Fibroblast of the aortic adventitia (primary cell): ENCODE measurements around the gene IARS1. TPM values are rescaled to one million over a fixed set of nuclear protein-coding genes. Genes with fewer than 3 reads are reported as not detected.
A peak's percentile ranks its signal among the peaks of the same experiment; 100 is the strongest.

Experiments
- DNase-seq: peaks from one replicate; pipeline ENCODE4 v3.0.0-alpha.2; 2010; ENCODE audit warnings: low read depth
- H3K4me3 ChIP-seq: 2 replicates; pipeline ENCODE4 v1.5.1; 2011; ENCODE audit warnings: low read depth, mild to moderate bottlenecking, control low read depth, low read length, moderate library complexity
- total RNA-seq: library from RNA; depleted of rRNA; stranded (reverse); fragments of >200 nt; gene quantifications from 2 replicates; pipeline ENCODE4 v1.2.3, GENCODE V29; 2012; ENCODE audit warnings: low replicate concordance
- TF ChIP-seq, protein P1 (sequence below): IDR thresholded peaks from 2 replicates; pipeline ENCODE4 v1.5.1; 2011; ENCODE audit warnings: mild to moderate bottlenecking, low read length, control low read depth, inconsistent platforms; ENCODE audit not compliant: insufficient read depth

IARS1 gene
- total RNA-seq, 1 donor, result 482 TPM

DNA sequence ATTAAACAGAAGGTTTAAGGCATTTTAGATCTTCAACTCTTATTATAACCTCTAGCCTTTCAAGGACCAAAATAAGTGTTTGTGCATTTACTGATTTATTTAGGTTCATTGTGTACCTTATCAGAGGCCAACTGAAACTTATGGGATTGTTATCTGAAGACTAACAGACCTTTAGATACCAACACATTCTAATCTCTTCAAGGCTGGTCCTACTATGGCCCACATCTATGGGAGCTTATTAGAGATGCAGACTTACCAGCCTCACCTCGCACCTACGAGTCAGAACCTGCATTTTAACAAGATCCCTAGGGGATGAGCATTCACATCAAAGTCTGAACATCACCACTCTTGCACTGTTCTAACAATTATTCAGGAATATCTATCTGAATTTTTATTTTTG lies 1.9 kb downstream of the IARS1 start:
- TF ChIP-seq, protein P1, sequence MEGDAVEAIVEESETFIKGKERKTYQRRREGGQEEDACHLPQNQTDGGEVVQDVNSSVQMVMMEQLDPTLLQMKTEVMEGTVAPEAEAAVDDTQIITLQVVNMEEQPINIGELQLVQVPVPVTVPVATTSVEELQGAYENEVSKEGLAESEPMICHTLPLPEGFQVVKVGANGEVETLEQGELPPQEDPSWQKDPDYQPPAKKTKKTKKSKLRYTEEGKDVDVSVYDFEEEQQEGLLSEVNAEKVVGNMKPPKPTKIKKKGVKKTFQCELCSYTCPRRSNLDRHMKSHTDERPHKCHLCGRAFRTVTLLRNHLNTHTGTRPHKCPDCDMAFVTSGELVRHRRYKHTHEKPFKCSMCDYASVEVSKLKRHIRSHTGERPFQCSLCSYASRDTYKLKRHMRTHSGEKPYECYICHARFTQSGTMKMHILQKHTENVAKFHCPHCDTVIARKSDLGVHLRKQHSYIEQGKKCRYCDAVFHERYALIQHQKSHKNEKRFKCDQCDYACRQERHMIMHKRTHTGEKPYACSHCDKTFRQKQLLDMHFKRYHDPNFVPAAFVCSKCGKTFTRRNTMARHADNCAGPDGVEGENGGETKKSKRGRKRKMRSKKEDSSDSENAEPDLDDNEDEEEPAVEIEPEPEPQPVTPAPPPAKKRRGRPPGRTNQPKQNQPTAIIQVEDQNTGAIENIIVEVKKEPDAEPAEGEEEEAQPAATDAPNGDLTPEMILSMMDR, result no peak
- peak overlapping the region; percentile 90 for H3K4me3 ChIP-seq

DNA sequence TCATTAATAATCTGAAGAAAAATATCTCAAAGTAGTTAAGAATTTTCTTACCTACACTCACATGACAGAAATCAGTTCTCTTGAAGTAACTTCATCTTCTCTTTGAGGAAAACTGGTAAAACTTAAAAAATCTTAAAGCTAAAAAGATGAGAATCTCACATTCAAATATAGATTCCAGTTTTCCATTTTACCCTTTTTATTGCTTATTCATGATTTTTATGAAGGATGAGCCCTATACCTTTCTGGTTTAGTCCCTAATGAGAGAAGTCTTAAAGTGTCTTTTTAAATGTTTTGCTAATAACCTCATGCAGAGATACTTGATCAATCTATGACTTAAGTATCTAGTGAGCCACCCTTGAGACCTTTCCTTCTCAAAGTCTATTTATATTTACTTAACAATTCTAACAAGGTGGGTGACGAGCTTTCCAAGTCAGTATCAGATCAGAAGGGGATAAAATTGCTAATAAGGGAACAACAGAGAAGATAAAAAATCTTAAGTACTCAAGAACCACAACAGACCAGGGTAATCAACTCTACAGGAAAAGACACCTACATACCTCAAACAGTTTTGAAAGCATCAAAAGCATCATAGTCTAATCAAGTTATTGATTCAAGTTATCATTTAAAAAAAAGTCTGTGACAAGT lies 2.6 kb downstream of the IARS1 start:
- DNase-seq, result no peak
- TF ChIP-seq, protein P1, result no peak
- H3K4me3 ChIP-seq, result peak overlapping the region; percentile 36

More for the DNA sequence above, 1.9 kb downstream of the IARS1 start:
- DNase-seq, result no peak

DNA sequence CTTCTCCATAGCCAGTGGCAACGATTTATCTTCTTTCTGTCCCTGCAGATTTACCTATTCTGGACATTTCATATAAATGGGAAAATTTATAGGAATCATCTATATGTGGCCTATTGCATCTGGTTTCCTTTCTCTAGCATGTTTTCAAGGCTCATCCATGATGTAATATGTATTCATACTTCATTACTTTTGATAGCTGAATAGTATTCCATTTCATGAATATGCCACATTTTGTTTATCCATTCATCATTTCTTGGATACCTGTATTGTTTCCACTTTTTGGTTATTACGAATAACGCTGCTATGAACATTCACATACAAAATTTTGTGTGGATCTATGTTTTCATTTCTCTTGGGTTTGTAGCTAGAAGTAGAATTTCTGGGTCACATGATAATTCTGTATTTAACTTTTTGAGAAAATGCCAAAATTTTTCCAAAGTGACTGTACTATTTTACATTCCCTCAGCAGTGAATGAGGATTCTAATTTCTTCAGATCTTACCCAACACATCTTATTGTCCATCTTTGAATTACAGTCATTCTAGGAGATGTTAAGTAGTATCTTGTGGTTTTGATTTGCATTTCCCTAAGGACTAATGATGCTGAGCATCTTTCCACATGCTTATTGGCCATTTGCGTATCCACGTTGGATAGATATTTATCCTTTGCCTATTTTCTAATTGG lies 3.6 kb downstream of the IARS1 start:
- TF ChIP-seq, protein P1, result no peak
- H3K4me3 ChIP-seq, result no peak overlapping the region
- DNase-seq, result peak; percentile 60

DNA sequence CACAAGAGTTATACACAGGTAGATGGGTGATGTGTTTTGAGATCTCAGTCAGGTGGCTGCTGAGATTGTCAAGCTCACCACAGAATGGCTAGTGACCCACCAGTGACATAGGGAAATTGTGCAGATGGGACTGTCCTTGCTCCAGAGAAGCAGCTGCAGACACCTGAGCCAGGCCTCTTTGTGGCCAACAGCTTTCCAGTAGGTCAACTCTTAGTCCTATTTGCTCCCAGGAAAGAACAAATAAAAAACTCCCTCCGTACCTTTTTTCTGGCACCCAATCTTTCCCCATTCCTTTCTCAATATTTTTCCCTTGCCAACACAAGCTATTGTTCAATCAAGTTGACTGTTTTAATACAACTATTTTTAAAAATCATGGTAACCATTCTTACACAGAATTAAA lies 14.2 kb downstream of the IARS1 start:
- no peak overlapping the region for H3K4me3 ChIP-seq
- no peak for DNase-seq
- TF ChIP-seq, protein P1, result no peak

DNA sequence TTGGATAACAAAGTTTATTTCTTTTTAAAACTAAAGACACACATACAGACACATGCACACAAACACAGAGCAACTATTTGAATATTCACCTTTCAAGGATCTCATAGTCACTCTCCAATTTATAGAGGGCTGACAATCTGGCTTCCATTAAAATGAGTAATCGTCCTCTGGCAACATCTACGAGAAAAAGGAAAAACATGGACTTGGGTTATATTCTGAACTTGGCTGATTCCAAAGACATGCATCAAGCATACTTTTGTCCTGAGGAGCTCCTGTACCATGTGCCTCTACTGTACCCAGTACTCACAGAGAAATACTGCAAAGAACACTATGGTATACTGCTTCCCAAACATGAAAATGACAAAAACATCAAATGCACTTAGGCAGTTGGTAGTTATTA lies 15.4 kb downstream of the IARS1 start:
- no peak overlapping the region for H3K4me3 ChIP-seq
- DNase-seq, result peak; percentile 54
- TF ChIP-seq, protein P1, result no peak

DNA sequence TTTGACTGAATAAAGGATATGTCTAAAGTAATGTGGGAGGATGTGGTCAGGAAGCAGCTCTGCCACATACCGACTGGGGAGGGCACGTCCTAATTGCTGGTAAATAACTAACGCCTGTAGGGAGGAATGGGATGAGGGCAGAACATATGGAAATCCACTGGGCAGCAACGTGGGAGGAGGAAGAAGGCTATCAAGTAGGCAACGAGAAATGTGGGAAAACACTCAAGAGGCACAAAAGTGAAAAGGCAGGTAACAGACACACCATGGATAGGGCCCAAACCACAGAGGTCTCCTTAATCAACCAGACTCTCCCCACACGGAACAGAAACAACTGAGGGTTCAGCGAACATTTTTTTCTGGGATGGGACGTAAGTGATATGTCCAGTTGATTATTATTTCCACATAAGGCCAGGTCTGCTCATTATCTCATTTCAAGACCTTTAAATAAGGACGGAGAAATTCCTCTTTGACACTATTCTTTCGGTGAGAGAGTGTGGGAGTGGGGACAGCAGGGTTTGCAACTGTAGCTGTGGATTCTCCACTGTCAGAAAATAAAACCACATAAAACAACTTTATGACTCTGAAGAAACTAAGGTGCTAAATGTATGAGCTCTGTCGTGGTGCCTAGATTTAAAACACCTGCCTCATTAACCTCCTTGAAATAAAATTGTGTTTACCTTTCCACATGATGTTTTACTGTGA lies 17.0 kb downstream of the IARS1 start:
- TF ChIP-seq, protein P1, result no peak
- no peak overlapping the region for H3K4me3 ChIP-seq
- no peak for DNase-seq
